Natural killer cell (primary cell): ENCODE results near the gene PITX1. TPM values are rescaled to one million over a fixed set of nuclear protein-coding genes. Genes with fewer than 3 reads are reported as not detected.

Source experiments
- ATAC-seq, 3 donors: fragments of 150-1000 bp in 2 of 3; fragments of 200-7000 bp in 1 of 3; cut with Tn5 transposase; 1 replicate in 1 of 3; 2 replicates in 2 of 3; pipeline ENCODE4 v1.10.0; 2021; ENCODE audit warnings: mild to moderate bottlenecking in 2 of 3, moderate library complexity in 2 of 3
- DNase-seq, 2 donors: peaks; one replicate each; pipeline versions ENCODE4 v3.0.0 to v3.0.0-alpha.2; 2013 to 2021; ENCODE audit warnings: mixed read lengths in 1 of 2
- H3K27ac ChIP-seq: one replicate; pipeline ENCODE4 v1.5.1; 2013; ENCODE audit warnings: mild to moderate bottlenecking, low read length
- H3K27me3 ChIP-seq: one replicate; pipeline ENCODE4 v1.6.1; 2013; ENCODE audit warnings: low read length; ENCODE audit not compliant: control insufficient read depth, insufficient read depth
- H3K36me3 ChIP-seq: one replicate; pipeline ENCODE4 v1.6.1; 2013; ENCODE audit warnings: low read length; ENCODE audit not compliant: control insufficient read depth, insufficient read depth
- H3K4me1 ChIP-seq: one replicate; pipeline ENCODE4 v1.6.1; 2013; ENCODE audit warnings: low read length; ENCODE audit not compliant: control insufficient read depth, insufficient read depth
- H3K4me3 ChIP-seq: one replicate; pipeline ENCODE4 v1.5.1; 2013; ENCODE audit warnings: low read length
- H3K9me3 ChIP-seq: one replicate; pipeline ENCODE4 v1.6.1; 2013; ENCODE audit warnings: low read length; ENCODE audit not compliant: control insufficient read depth, insufficient read depth
- H3K27ac Mint-ChIP-seq, 2 donors: one replicate each; pipeline ENCODE4 v1.8.0; 2022; ENCODE audit warnings: mild to moderate bottlenecking in 2 of 2, mixed read lengths in 2 of 2, moderate library complexity in 1 of 2
- H3K27me3 Mint-ChIP-seq, 2 donors: one replicate each; pipeline ENCODE4 v1.8.0; 2022; ENCODE audit warnings: low read depth in 2 of 2, mixed read lengths in 2 of 2
- H3K36me3 Mint-ChIP-seq: one replicate; pipeline ENCODE4 v1.8.0; 2022; ENCODE audit warnings: mixed read lengths
- H3K4me1 Mint-ChIP-seq, 2 donors: one replicate each; pipeline ENCODE4 v1.8.0; 2022; ENCODE audit warnings: mixed read lengths in 2 of 2
- H3K4me3 Mint-ChIP-seq: one replicate; pipeline ENCODE4 v1.8.0; 2022; ENCODE audit warnings: mild to moderate bottlenecking, moderate library complexity, mixed read lengths
- H3K9me3 Mint-ChIP-seq, 2 donors: one replicate each; pipeline ENCODE4 v1.8.0; 2022; ENCODE audit warnings: mixed read lengths in 2 of 2
- CTCF ChIP-seq: fragments of 200-600 bp; IDR thresholded peaks from one replicate; pipeline ENCODE4 v1.8.0; 2022; ENCODE audit warnings: antibody characterized with exemption
- WGBS: methylation state at CpG from one replicate; pipeline ENCODE4 v1.1.7; 2013; ENCODE audit warnings: missing lambda C conversion rate; ENCODE audit not compliant: insufficient coverage; 5-methylcytosine and 5-hydroxymethylcytosine counted together
- intact Hi-C: fragments of 100-400 bp; cut with micrococcal nuclease; formaldehyde crosslinking; loops from one replicate; pipeline ENCODE4 v1.14.2; 2022
- total RNA-seq, 4 donors: library from RNA; stranded (reverse); fragments of 120-200 nt in 1 of 4; gene quantifications; one replicate each; pipeline versions ENCODE4 v1.2.3 to v1.2.4, GENCODE V29; 2013 to 2022

PITX1 gene
- total RNA-seq, 3 donors from 2014 or later (not counting 1 experiment from before 2014, with no cell fraction given) = not detected

GRCh38 chr5:135011355-135012032 lies 22.5 kb downstream of the PITX1 start:
- H3K27me3 Mint-ChIP-seq = no peaks in the 10 kb centered on the region
- WGBS = 86% methylated on average over 4 of the region's 4 CpGs
- Histone ChIP-seq H3K4me3 (no peak overlapping the region), H3K4me1 (no peaks in the 10 kb centered on the region), H3K27ac (no peak overlapping the region), H3K27me3 (no peaks in the 10 kb centered on the region), H3K36me3 (no peaks in the 10 kb centered on the region), H3K9me3 (no peaks in the 10 kb centered on the region)
- no peak overlapping the region for H3K4me3 Mint-ChIP-seq
- intact Hi-C loops = no loop called here
- TF ChIP-seq CTCF = no peak
- H3K36me3 Mint-ChIP-seq = no peaks in the 10 kb centered on the region
- no peaks in the 10 kb centered on the region for H3K9me3 Mint-ChIP-seq
- no peak for DNase-seq
- no peaks in the 10 kb centered on the region for H3K4me1 Mint-ChIP-seq
- no peak overlapping the region for H3K27ac Mint-ChIP-seq
- ATAC-seq = no peak

- Mint-ChIP-seq H3K36me3 (no peaks in the 10 kb centered on the region), H3K27me3 (no peaks in the 10 kb centered on the region), H3K27ac (no peak overlapping the region), H3K4me1 (no peaks in the 10 kb centered on the region), H3K4me3 (no peak overlapping the region), H3K9me3 (no peaks in the 10 kb centered on the region)
- H3K4me1 ChIP-seq = no peaks in the 10 kb centered on the region
- H3K27me3 ChIP-seq = no peaks in the 10 kb centered on the region
- no peak for TF ChIP-seq CTCF
- DNase-seq = no peak
- no peaks in the 10 kb centered on the region for H3K36me3 ChIP-seq
- H3K27ac ChIP-seq = no peak overlapping the region
- no peaks in the 10 kb centered on the region for H3K9me3 ChIP-seq
- WGBS = 79% methylated on average over 3 of the region's 3 CpGs
- no peak for ATAC-seq
- no peak overlapping the region for H3K4me3 ChIP-seq
- intact Hi-C loops = no loop called here
Measured at GRCh38 chr5:135010502-135011354, 23.3 kb downstream of the PITX1 start.

- H3K9me3 Mint-ChIP-seq = no peaks in the 10 kb centered on the region
- 91% methylated on average over 11 of the region's 11 CpGs for WGBS
- TF ChIP-seq CTCF = no peak
- H3K27ac Mint-ChIP-seq = no peak overlapping the region
- no peaks in the 10 kb centered on the region for H3K4me1 Mint-ChIP-seq
- no peaks in the 10 kb centered on the region for H3K36me3 Mint-ChIP-seq
- H3K27me3 Mint-ChIP-seq = no peaks in the 10 kb centered on the region
- Histone ChIP-seq H3K4me1 (no peaks in the 10 kb centered on the region), H3K9me3 (no peaks in the 10 kb centered on the region), H3K27ac (no peak overlapping the region), H3K27me3 (no peaks in the 10 kb centered on the region), H3K4me3 (no peak overlapping the region), H3K36me3 (no peaks in the 10 kb centered on the region)
- ATAC-seq = no peak
- intact Hi-C loops = no loop called here
- H3K4me3 Mint-ChIP-seq = no peak overlapping the region
- no peak for DNase-seq
Measured at GRCh38 chr5:135009736-135010501, 24.1 kb downstream of the PITX1 start.
